PC-9 (cell line): ENCODE measurements around the gene STAG2. TPM values are rescaled to one million over a fixed set of nuclear protein-coding genes. Genes with fewer than 3 reads are reported as not detected.

ENCODE experiments used
- BruUV-seq: library from RNA; stranded (reverse); fragments of 400-500 nt; replicated peaks from 2 replicates; lab custom pipeline; 2021; lab: Mats Ljungman, UMichigan
- CTCF ChIA-PET: fragments of 300-600 bp; sonication (Branson Sonifier 250); formaldehyde crosslinking; loops from one replicate; lab custom pipeline; 2022; ENCODE audit warnings: antibody characterized with exemption; lab: Charles Lee
- POLR2A ChIA-PET: fragments of 300-600 bp; sonication (Branson Sonifier 250); formaldehyde crosslinking; loops from one replicate; lab custom pipeline; 2022; ENCODE audit warnings: antibody characterized with exemption; ENCODE audit not compliant: unreplicated experiment; lab: Charles Lee
- DNase-seq, 2 experiments: peaks; one replicate each; pipeline versions ENCODE4 v3.0.0 to v3.0.0-alpha.2; 2015 to 2022; ENCODE audit warnings: mixed read lengths in 1 of 2
- H2AFZ ChIP-seq: fragments of 200-600 bp; sonication (generic); 2 replicates; pipeline ENCODE4 v1.8.1; 2017; ENCODE audit warnings: antibody characterized with exemption
- H3F3A ChIP-seq: fragments of 200-600 bp; sonication (generic); 2 replicates; pipeline ENCODE4 v1.8.1; 2017; ENCODE audit warnings: antibody characterized with exemption, mild to moderate bottlenecking, low read depth; ENCODE audit not compliant: insufficient read depth
- H3K27ac ChIP-seq: fragments of 200-600 bp; sonication (generic); 2 replicates; pipeline ENCODE4 v1.6.1; 2016; ENCODE audit warnings: mixed run types
- H3K27me3 ChIP-seq: fragments of 200-600 bp; sonication (generic); 2 replicates; pipeline ENCODE4 v1.6.1; 2016; ENCODE audit warnings: low read depth, mixed run types; ENCODE audit not compliant: insufficient read depth
- H3K36me3 ChIP-seq: fragments of 200-600 bp; sonication (generic); 2 replicates; pipeline ENCODE4 v1.6.1; 2016; ENCODE audit warnings: low read depth, mixed run types
- H3K4me1 ChIP-seq: fragments of 200-600 bp; sonication (generic); replicated peaks from 2 replicates; pipeline ENCODE4 v1.6.1; 2016; ENCODE audit warnings: mixed run types; ENCODE audit not compliant: insufficient read depth
- H3K4me2 ChIP-seq: fragments of 200-600 bp; sonication (generic); 2 replicates; pipeline ENCODE4 v1.6.1; 2017; ENCODE audit warnings: mixed run types
- H3K4me3 ChIP-seq: fragments of 200-600 bp; sonication (generic); 2 replicates; pipeline ENCODE4 v1.6.1; 2016; ENCODE audit warnings: mixed run types
- H3K79me2 ChIP-seq: fragments of 200-600 bp; sonication (generic); 2 replicates; pipeline ENCODE4 v1.6.1; 2017; ENCODE audit warnings: low read depth, mixed run types
- H3K9me2 ChIP-seq: fragments of 200-600 bp; sonication (generic); 2 replicates; pipeline ENCODE4 v1.8.1; 2017; ENCODE audit warnings: mild to moderate bottlenecking; ENCODE audit not compliant: insufficient read depth
- H3K9me3 ChIP-seq: fragments of 200-600 bp; sonication (generic); 2 replicates; pipeline ENCODE4 v1.8.1; 2016; ENCODE audit warnings: low read depth; ENCODE audit not compliant: insufficient read depth
- H4K20me1 ChIP-seq: fragments of 200-600 bp; sonication (generic); 2 replicates; pipeline ENCODE4 v1.8.1; 2017; ENCODE audit not compliant: insufficient read depth
- CTCF ChIP-seq: fragments of 200-600 bp; sonication (generic); conservative IDR thresholded peaks from 2 replicates; pipeline ENCODE4 v1.6.1; 2017; ENCODE audit warnings: mixed run types, antibody characterized with exemption, mild to moderate bottlenecking, moderate library complexity
- EZH2 ChIP-seq: fragments of 200-600 bp; sonication (generic); IDR thresholded peaks from 2 replicates; pipeline ENCODE4 v1.8.0; 2017; ENCODE audit warnings: antibody characterized with exemption, low read depth
- intact Hi-C: fragments of 100-400 bp; cut with micrococcal nuclease; formaldehyde crosslinking; loops from one replicate; pipeline ENCODE4 v1.10.0; 2022; ENCODE audit not compliant: unreplicated experiment
- total RNA-seq: library from RNA; stranded (reverse); gene quantifications from 2 replicates; pipeline ENCODE4 v1.2.3, GENCODE V29; 2021

STAG2 gene
- total RNA-seq, 1 experiment from 2014 or later, result 108 TPM

GRCh38 chrX:124087000-124087746 is 125.7 kb downstream of the STAG2 start:
- H3K4me2 ChIP-seq, result no peak overlapping the region
- H3K9me2 ChIP-seq, result no peaks in the 10 kb centered on the region
- no peak for DNase-seq
- no peak overlapping the region for H3K4me3 ChIP-seq
- no peaks in the 10 kb centered on the region for H3K9me3 ChIP-seq
- no peak overlapping the region for H3K27ac ChIP-seq
- H3K79me2 ChIP-seq, result no peaks in the 10 kb centered on the region
- POLR2A ChIA-PET, result no interaction called here
- intact Hi-C loops, result no loop called here
- peaks cover 13% of the 10 kb centered on the region for H4K20me1 ChIP-seq
- H2AFZ ChIP-seq, result no peak overlapping the region
- TF ChIP-seq EZH2, result no peak
- TF ChIP-seq CTCF, result no peak
- CTCF ChIA-PET, result no interaction called here
- H3K4me1 ChIP-seq, result no peaks in the 10 kb centered on the region
- peaks cover 11% of the 10 kb centered on the region; the same call in 1 of the 2 replicates for H3F3A ChIP-seq
- no TSS peak for BruUV-seq
- no peaks in the 10 kb centered on the region for H3K27me3 ChIP-seq
- H3K36me3 ChIP-seq, result peaks cover 53% of the 10 kb centered on the region

- H3K27me3 ChIP-seq, result no peaks in the 10 kb centered on the region
- POLR2A ChIA-PET, result no interaction called here
- no peaks in the 10 kb centered on the region; the same call in 1 of the 2 replicates for H3K9me3 ChIP-seq
- H3K27ac ChIP-seq, result no peak overlapping the region
- no peaks in the 10 kb centered on the region for H3K79me2 ChIP-seq
- H3K4me2 ChIP-seq, result no peak overlapping the region
- H3F3A ChIP-seq, result peaks cover 28% of the 10 kb centered on the region; the same call in 1 of the 2 replicates
- no TSS peak for BruUV-seq
- H3K9me2 ChIP-seq, result no peaks in the 10 kb centered on the region
- CTCF ChIA-PET, result no interaction called here
- no peak for TF ChIP-seq EZH2
- no peak for TF ChIP-seq CTCF
- H3K4me1 ChIP-seq, result no peaks in the 10 kb centered on the region
- peaks cover 31% of the 10 kb centered on the region for H3K36me3 ChIP-seq
- H3K4me3 ChIP-seq, result no peak overlapping the region
- H2AFZ ChIP-seq, result no peak overlapping the region
- no peak for DNase-seq
- H4K20me1 ChIP-seq, result no peaks in the 10 kb centered on the region
- intact Hi-C loops, result loop anchor here (5.0 to 10.0 kb wide), 2 partner anchors 41 to 128 kb away; partner anchors contain the start of gene STAG2
Measured at GRCh38 chrX:124093222-124093621, 131.7 kb downstream of the STAG2 start.

GRCh38 chrX:124097116-124097515 is 135.6 kb downstream of the STAG2 start:
- H3K4me2 ChIP-seq, result no peak overlapping the region
- no TSS peak for BruUV-seq
- H3K4me3 ChIP-seq, result no peak overlapping the region
- H3K9me3 ChIP-seq, result no peaks in the 10 kb centered on the region; the same call in 1 of the 2 replicates
- no peaks in the 10 kb centered on the region; the same call in 1 of the 2 replicates for H4K20me1 ChIP-seq
- no peak for DNase-seq
- no peak for TF ChIP-seq EZH2
- no peak for TF ChIP-seq CTCF
- ChIA-PET POLR2A (no interaction called here), CTCF (no interaction called here)
- H3K36me3 ChIP-seq, result peaks cover 35% of the 10 kb centered on the region
- H2AFZ ChIP-seq, result no peak overlapping the region
- intact Hi-C loops, result loop anchor here (10.0 kb wide), 1 partner anchor 132 kb away; the partner anchor contains the start of gene STAG2
- no peaks in the 10 kb centered on the region for H3K4me1 ChIP-seq
- peaks cover 28% of the 10 kb centered on the region; the same call in 1 of the 2 replicates for H3F3A ChIP-seq
- no peaks in the 10 kb centered on the region for H3K27me3 ChIP-seq
- no peaks in the 10 kb centered on the region for H3K9me2 ChIP-seq
- no peak overlapping the region for H3K27ac ChIP-seq
- no peaks in the 10 kb centered on the region for H3K79me2 ChIP-seq
